K562 (cell line): ENCODE data around the gene ENG. TPM values are rescaled to one million over a fixed set of nuclear protein-coding genes. Genes with fewer than 3 reads are reported as not detected.

Experiments used
- DPF2 ChIP-seq: fragments of 450-650 bp; IDR thresholded peaks from 2 replicates; pipeline ENCODE4 v1.6.1; 2016
- ERF ChIP-seq: fragments of 450-650 bp; formaldehyde crosslinking; IDR thresholded peaks from 2 replicates; pipeline ENCODE4 v1.4.0; 2020; ENCODE audit warnings: mild to moderate bottlenecking, mixed read lengths
- KLF16 ChIP-seq: IDR thresholded peaks from 2 replicates; pipeline ENCODE4 v1.6.1; 2016; ENCODE audit warnings: antibody characterized with exemption
- PPARD ChIP-seq: fragments of 250-450 bp; sonication (Bioruptor Pico); IDR thresholded peaks from 2 replicates; pipeline ENCODE4 v1.8.0; 2022; ENCODE audit warnings: inconsistent platforms, mild to moderate bottlenecking, moderate library complexity
- ZNF639 ChIP-seq, 2 experiments: fragments of 200-800 bp in 1 of 2; sonication (Bioruptor generic) in 1 of 2; sonication (generic) in 1 of 2; formaldehyde crosslinking in 1 of 2; IDR thresholded peaks in 1 of 2; conservative IDR thresholded peaks in 1 of 2; 2 replicates each; pipeline versions ENCODE4 v1.5.0 to v1.6.1; 2016 to 2020; ENCODE audit warnings: missing compliant biosample characterization in 1 of 2, missing genetic modification characterization in 1 of 2, missing genetic modification reagents in 1 of 2
- polyA plus RNA-seq, 8 experiments: library from polyadenylated mRNA; depleted of rRNA in 4 of 8; stranded (reverse) in 5 of 8; unstranded in 3 of 8; fragments of >200 nt; fragmentation: Nextera tagmentation in 2 of 8; fragmentation: Illumina TruSeq in 1 of 8; extraction: Ambion mirVana in 2 of 8; extraction: Trizol in 1 of 8; gene quantifications; 2 replicates each; pipeline versions ENCODE4 v1.2.1 to v1.2.3, GENCODE V29; 2011 to 2014; ENCODE audit warnings: inconsistent platforms in 1 of 8, missing spikeins in 1 of 8
- total RNA-seq, 7 experiments: library from RNA; depleted of rRNA in 6 of 7; stranded (reverse); fragments of >200 nt in 6 of 7; fragmentation: Illumina TruSeq in 2 of 7; extraction: Trizol in 2 of 7; gene quantifications; 2 replicates each; pipeline versions ENCODE4 v1.2.1 to v1.2.3, GENCODE V29; 2011 to 2021; ENCODE audit warnings: low replicate concordance in 1 of 7
- TF ChIP-seq, protein P1 (sequence below), 3 experiments: fragments of 200-800 bp in 1 of 3; fragments of 250-450 bp in 1 of 3; fragments of 450-650 bp in 1 of 3; sonication (Bioruptor Pico) in 1 of 3; sonication (Bioruptor generic) in 1 of 3; formaldehyde crosslinking in 1 of 3; IDR thresholded peaks; 2 replicates each; pipeline versions ENCODE4 v1.6.1 to v1.8.0; 2016 to 2022; ENCODE audit warnings: mild to moderate bottlenecking in 2 of 3, missing genetic modification characterization in 2 of 3, missing compliant biosample characterization in 1 of 3, moderate library complexity in 1 of 3
- TF ChIP-seq, protein P2 (sequence below): sonication (generic); formaldehyde crosslinking; IDR thresholded peaks from 2 replicates; pipeline ENCODE4 v1.8.1; 2023; ENCODE audit warnings: mild to moderate bottlenecking, missing genetic modification reagents
- TF ChIP-seq, protein P3 (sequence below), 2 experiments: IDR thresholded peaks in 1 of 2; conservative IDR thresholded peaks in 1 of 2; 2 replicates each; pipeline ENCODE4 v1.6.1; 2016; ENCODE audit warnings: low read depth in 2 of 2, mild to moderate bottlenecking in 1 of 2, missing compliant biosample characterization in 1 of 2, missing genetic modification characterization in 1 of 2, moderate library complexity in 1 of 2

The ENG gene
- total and polyA plus RNA-seq, 9 of the 15 experiments (the other 6 are each of a cell fraction or from before 2014, with no cell fraction given), result 0.04 to 0.40 (median 0.14) TPM; not detected in 1

DNA sequence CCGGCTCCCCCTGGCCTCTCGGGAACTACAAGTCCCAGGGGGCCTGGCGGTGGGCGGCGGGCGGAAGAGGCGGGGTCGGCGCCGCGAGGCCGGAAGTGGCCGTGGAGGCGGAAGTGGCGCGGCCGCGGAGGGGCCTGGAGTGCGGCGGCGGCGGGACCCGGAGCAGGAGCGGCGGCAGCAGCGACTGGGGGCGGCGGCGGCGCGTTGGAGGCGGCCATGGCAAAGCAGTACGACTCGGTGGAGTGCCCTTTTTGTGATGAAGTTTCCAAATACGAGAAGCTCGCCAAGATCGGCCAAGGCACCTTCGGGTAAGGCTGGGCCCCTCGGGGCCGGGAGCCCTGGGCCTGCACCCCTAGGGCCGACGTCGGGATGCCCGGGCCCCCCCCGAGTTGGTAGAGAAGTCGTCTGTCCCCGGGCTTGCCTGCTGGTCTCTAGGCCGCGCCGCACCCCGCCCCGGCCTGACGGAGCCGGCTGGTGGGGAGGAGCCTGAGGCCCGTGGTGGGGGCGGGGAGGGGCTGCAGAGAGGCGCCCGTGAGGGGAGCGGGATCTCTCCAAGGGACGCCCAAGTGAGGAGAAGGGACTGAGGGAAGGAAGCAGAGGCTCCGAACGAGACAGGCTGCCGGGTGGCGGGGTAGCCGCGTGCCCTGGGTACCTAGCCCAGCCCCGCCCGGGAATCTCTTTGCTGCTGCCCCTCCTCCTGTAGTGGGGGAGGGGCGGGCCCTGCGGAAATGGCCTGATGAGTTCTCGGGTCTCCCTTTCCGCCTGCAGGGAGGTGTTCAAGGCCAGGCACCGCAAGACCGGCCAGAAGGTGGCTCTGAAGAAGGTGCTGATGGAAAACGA is 68.3 kb downstream of the ENG start, which contains the start of gene CDK9 (continued):
- TF ChIP-seq, protein P1, sequence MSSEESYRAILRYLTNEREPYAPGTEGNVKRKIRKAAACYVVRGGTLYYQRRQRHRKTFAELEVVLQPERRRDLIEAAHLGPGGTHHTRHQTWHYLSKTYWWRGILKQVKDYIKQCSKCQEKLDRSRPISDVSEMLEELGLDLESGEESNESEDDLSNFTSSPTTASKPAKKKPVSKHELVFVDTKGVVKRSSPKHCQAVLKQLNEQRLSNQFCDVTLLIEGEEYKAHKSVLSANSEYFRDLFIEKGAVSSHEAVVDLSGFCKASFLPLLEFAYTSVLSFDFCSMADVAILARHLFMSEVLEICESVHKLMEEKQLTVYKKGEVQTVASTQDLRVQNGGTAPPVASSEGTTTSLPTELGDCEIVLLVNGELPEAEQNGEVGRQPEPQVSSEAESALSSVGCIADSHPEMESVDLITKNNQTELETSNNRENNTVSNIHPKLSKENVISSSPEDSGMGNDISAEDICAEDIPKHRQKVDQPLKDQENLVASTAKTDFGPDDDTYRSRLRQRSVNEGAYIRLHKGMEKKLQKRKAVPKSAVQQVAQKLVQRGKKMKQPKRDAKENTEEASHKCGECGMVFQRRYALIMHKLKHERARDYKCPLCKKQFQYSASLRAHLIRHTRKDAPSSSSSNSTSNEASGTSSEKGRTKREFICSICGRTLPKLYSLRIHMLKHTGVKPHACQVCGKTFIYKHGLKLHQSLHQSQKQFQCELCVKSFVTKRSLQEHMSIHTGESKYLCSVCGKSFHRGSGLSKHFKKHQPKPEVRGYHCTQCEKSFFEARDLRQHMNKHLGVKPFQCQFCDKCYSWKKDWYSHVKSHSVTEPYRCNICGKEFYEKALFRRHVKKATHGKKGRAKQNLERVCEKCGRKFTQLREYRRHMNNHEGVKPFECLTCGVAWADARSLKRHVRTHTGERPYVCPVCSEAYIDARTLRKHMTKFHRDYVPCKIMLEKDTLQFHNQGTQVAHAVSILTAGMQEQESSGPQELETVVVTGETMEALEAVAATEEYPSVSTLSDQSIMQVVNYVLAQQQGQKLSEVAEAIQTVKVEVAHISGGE (CRISPR knock-in tag; IDR thresholded peaks at IDR 0.05), result peak in 1 of 3 experiments; percentile 77; a peak in 2 of 6 replicates
- TF ChIP-seq DPF2 (peak; percentile 64; the same call in 1 of the 2 replicates), KLF16 (no peak), ZNF639 (CRISPR knock-in tag; conservative IDR thresholded peaks at IDR 0.05 in 1 of 2, IDR thresholded peaks at IDR 0.05 in 1 of 2) (peak in 1 of 2 experiments; percentile 83; a peak in 1 of 4 replicates), PPARD (CRISPR knock-in tag) (no peak), ERF (0 out of 2 replicates have a peak, but pooled peaks have one; percentile 59)
- TF ChIP-seq, protein P2, sequence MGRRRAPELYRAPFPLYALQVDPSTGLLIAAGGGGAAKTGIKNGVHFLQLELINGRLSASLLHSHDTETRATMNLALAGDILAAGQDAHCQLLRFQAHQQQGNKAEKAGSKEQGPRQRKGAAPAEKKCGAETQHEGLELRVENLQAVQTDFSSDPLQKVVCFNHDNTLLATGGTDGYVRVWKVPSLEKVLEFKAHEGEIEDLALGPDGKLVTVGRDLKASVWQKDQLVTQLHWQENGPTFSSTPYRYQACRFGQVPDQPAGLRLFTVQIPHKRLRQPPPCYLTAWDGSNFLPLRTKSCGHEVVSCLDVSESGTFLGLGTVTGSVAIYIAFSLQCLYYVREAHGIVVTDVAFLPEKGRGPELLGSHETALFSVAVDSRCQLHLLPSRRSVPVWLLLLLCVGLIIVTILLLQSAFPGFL (CRISPR knock-in tag), result 0 out of 2 replicates have a peak, but pooled peaks have one; percentile 18
- TF ChIP-seq, protein P3, sequence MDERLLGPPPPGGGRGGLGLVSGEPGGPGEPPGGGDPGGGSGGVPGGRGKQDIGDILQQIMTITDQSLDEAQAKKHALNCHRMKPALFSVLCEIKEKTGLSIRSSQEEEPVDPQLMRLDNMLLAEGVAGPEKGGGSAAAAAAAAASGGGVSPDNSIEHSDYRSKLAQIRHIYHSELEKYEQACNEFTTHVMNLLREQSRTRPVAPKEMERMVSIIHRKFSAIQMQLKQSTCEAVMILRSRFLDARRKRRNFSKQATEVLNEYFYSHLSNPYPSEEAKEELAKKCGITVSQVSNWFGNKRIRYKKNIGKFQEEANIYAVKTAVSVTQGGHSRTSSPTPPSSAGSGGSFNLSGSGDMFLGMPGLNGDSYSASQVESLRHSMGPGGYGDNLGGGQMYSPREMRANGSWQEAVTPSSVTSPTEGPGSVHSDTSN (CRISPR knock-in tag; IDR thresholded peaks at IDR 0.05; ENCODE audit: low read depth), result no peak
- TF ChIP-seq, protein P3 (tag; conservative IDR thresholded peaks at IDR 0.05; ENCODE audit: low read depth), result 0 out of 2 replicates have a peak, but pooled peaks have one; percentile 54
